PC-3 (cell line): ENCODE results near the gene MORC1. TPM values are rescaled to one million over a fixed set of nuclear protein-coding genes. Genes with fewer than 3 reads are reported as not detected.

Experiments used
- ATAC-seq: fragments of 200-7000 bp; cut with Tn5 transposase; 2 replicates; pipeline ENCODE4 v1.9.1; 2020; ENCODE audit warnings: mild to moderate bottlenecking, moderate library complexity
- BruUV-seq: library from RNA; stranded (reverse); fragments of 400-500 nt; replicated peaks from 2 replicates; lab custom pipeline; 2021; lab: Mats Ljungman, UMichigan
- CTCF ChIA-PET: fragments of 300-600 bp; sonication (Branson Sonifier 250); formaldehyde crosslinking; loops from one replicate; lab custom pipeline; 2022; ENCODE audit warnings: antibody characterized with exemption; lab: Charles Lee
- POLR2A ChIA-PET: fragments of 300-600 bp; sonication (Branson Sonifier 250); formaldehyde crosslinking; loops from one replicate; lab custom pipeline; 2022; ENCODE audit warnings: antibody characterized with exemption; ENCODE audit not compliant: unreplicated experiment; lab: Charles Lee
- DNase-seq: peaks from one replicate; pipeline ENCODE4 v3.0.0-alpha.2; 2015
- H2AFZ ChIP-seq: fragments of 300-600 bp; sonication (generic); 2 replicates; pipeline ENCODE4 v1.6.0; 2016; ENCODE audit warnings: antibody characterized with exemption, low read length
- H3F3A ChIP-seq: fragments of 300-600 bp; sonication (generic); one replicate; pipeline ENCODE4 v1.6.0; 2017; ENCODE audit warnings: antibody characterized with exemption, low read length, control low read depth, mild to moderate bottlenecking; ENCODE audit not compliant: unreplicated experiment
- H3K27ac ChIP-seq: fragments of 300-600 bp; sonication (generic); 2 replicates; pipeline ENCODE4 v1.5.1; 2016; ENCODE audit warnings: mild to moderate bottlenecking, low read length
- H3K27me3 ChIP-seq: fragments of 300-600 bp; sonication (generic); 2 replicates; pipeline ENCODE4 v1.6.1; 2016; ENCODE audit warnings: low read length, mixed read lengths
- H3K36me3 ChIP-seq: fragments of 300-600 bp; sonication (generic); 2 replicates; pipeline ENCODE4 v1.6.1; 2016; ENCODE audit warnings: low read depth, mixed run types, low read length, mixed read lengths
- H3K4me1 ChIP-seq: fragments of 300-600 bp; sonication (generic); 2 replicates; pipeline ENCODE4 v1.5.1; 2016; ENCODE audit warnings: low read length; ENCODE audit not compliant: insufficient read depth
- H3K4me2 ChIP-seq: fragments of 300-600 bp; sonication (generic); 2 replicates; pipeline ENCODE4 v1.6.0; 2016; ENCODE audit warnings: low read length
- H3K4me3 ChIP-seq: fragments of 300-600 bp; sonication (generic); 2 replicates; pipeline ENCODE4 v1.5.1; 2016; ENCODE audit warnings: mild to moderate bottlenecking, low read length, mixed read lengths
- H3K79me2 ChIP-seq: fragments of 300-600 bp; sonication (generic); 2 replicates; pipeline ENCODE4 v1.6.1; 2017; ENCODE audit warnings: low read length, mixed read lengths
- H3K9ac ChIP-seq: fragments of 300-600 bp; sonication (generic); 2 replicates; pipeline ENCODE4 v1.6.0; 2016; ENCODE audit warnings: mild to moderate bottlenecking, low read length
- H3K9me2 ChIP-seq: fragments of 300-600 bp; sonication (generic); replicated peaks from 2 replicates; pipeline ENCODE4 v1.6.1; 2016; ENCODE audit warnings: mixed run types, low read length, mixed read lengths
- H3K9me3 ChIP-seq: fragments of 300-600 bp; sonication (generic); 2 replicates; pipeline ENCODE4 v1.6.1; 2016; ENCODE audit warnings: low read length, mixed read lengths
- H4K20me1 ChIP-seq: fragments of 300-600 bp; sonication (generic); 2 replicates; pipeline ENCODE4 v1.6.1; 2016; ENCODE audit warnings: low read length, mixed read lengths
- CTCF ChIP-seq: fragments of 300-600 bp; sonication (generic); conservative IDR thresholded peaks from 2 replicates; pipeline ENCODE4 v1.5.1; 2017; ENCODE audit warnings: antibody characterized with exemption, low read depth, mild to moderate bottlenecking, low read length
- EZH2 ChIP-seq: fragments of 300-600 bp; sonication (generic); IDR thresholded peaks from one replicate; pipeline ENCODE4 v1.6.1; 2017; ENCODE audit warnings: antibody characterized with exemption, mild to moderate bottlenecking, low read length; ENCODE audit not compliant: unreplicated experiment
- EZH2phosphoT487 ChIP-seq: fragments of 300-600 bp; sonication (generic); IDR thresholded peaks from 2 replicates; pipeline ENCODE4 v1.6.1; 2018; ENCODE audit warnings: mild to moderate bottlenecking, antibody characterized with exemption, low read length, borderline replicate concordance
- intact Hi-C: fragments of 100-400 bp; cut with micrococcal nuclease; formaldehyde crosslinking; loops from 2 replicates; pipeline ENCODE4 v1.9.0; 2023
- total RNA-seq: library from RNA; depleted of rRNA; stranded (reverse); fragments of >200 nt; gene quantifications from 2 replicates; pipeline ENCODE4 v1.2.3, GENCODE V29; 2014

The MORC1 gene
- total RNA-seq, 1 experiment from 2014 or later, result not detected

GRCh38 chr3:109025896-109026295 is 92.0 kb downstream of the MORC1 start:
- no peaks in the 10 kb centered on the region for H3K9me3 ChIP-seq
- H3K4me1 ChIP-seq, result no peaks in the 10 kb centered on the region
- peaks cover 10% of the 10 kb centered on the region for H3K27me3 ChIP-seq
- intact Hi-C loops, result no loop called here
- no peak overlapping the region for H3K27ac ChIP-seq
- H3K4me3 ChIP-seq, result no peak overlapping the region
- H3F3A ChIP-seq, result no peaks in the 10 kb centered on the region
- no peaks in the 10 kb centered on the region for H3K36me3 ChIP-seq
- no peaks in the 10 kb centered on the region for H3K79me2 ChIP-seq
- no peak overlapping the region for H2AFZ ChIP-seq
- no peak for TF ChIP-seq EZH2phosphoT487
- no peak for TF ChIP-seq CTCF
- TF ChIP-seq EZH2, result no peak
- ATAC-seq (no peak), DNase-seq (no peak)
- H4K20me1 ChIP-seq, result no peaks in the 10 kb centered on the region
- H3K9ac ChIP-seq, result no peak overlapping the region
- CTCF ChIA-PET, result interaction anchor here (0.6 kb wide), 1 partner anchor 57 kb away, joined by 5 read pairs; no protein-coding TSS in a partner anchor
- H3K4me2 ChIP-seq, result no peak overlapping the region
- no peaks in the 10 kb centered on the region for H3K9me2 ChIP-seq
- no TSS peak for BruUV-seq
- POLR2A ChIA-PET, result no interaction called here

- DNase-seq, result peak; percentile 58
- POLR2A ChIA-PET, result no interaction called here
Observed at GRCh38 chr3:109023656-109024254, 94.2 kb downstream of the MORC1 start.

More at GRCh38 chr3:109023656-109024254, 94.2 kb downstream of the MORC1 start:
- peak; percentile 92 for TF ChIP-seq CTCF
- TF ChIP-seq EZH2, result no peak
- CTCF ChIA-PET, result interaction anchor here (0.5 to 1.1 kb wide), 14 partner anchors 19 to 433 kb away, joined by 3 to 9 read pairs (median 3); no protein-coding TSS in a partner anchor
- intact Hi-C loops, result loop anchor here (1.0 to 5.0 kb wide), 3 partner anchors 59 to 374 kb away; no protein-coding TSS in a partner anchor
- H3K9ac ChIP-seq, result no peak overlapping the region
- BruUV-seq, result no TSS peak
- no peaks in the 10 kb centered on the region for H3F3A ChIP-seq
- H3K4me1 ChIP-seq, result no peaks in the 10 kb centered on the region
- no peaks in the 10 kb centered on the region for H3K79me2 ChIP-seq
- H3K27me3 ChIP-seq, result peaks cover 24% of the 10 kb centered on the region
- no peaks in the 10 kb centered on the region for H4K20me1 ChIP-seq
- no peak overlapping the region for H3K27ac ChIP-seq
- H2AFZ ChIP-seq, result no peak overlapping the region
- ATAC-seq, result peak; percentile 71
- no peaks in the 10 kb centered on the region for H3K36me3 ChIP-seq
- H3K4me3 ChIP-seq, result no peak overlapping the region
- H3K9me3 ChIP-seq, result no peaks in the 10 kb centered on the region
- no peaks in the 10 kb centered on the region for H3K9me2 ChIP-seq
- no peak overlapping the region for H3K4me2 ChIP-seq
